ENCODE results near the gene DCLK2.

Gene DCLK2

GRCh38 chr4:150283689-150284088 is 205.4 kb downstream of the DCLK2 start:
- DNase-seq = no peak

GRCh38 chr4:150286656-150287055 is 208.4 kb downstream of the DCLK2 start:
- no peak for DNase-seq

- DNase-seq = no peak
Measured at GRCh38 chr4:150289198-150289597, 211.0 kb downstream of the DCLK2 start.

GRCh38 chr4:150289881-150290280 is 211.6 kb downstream of the DCLK2 start:
- no peak for DNase-seq

GRCh38 chr4:150297861-150298474 is 219.7 kb downstream of the DCLK2 start:
- DNase-seq = no peak

- no peak for DNase-seq
Measured at GRCh38 chr4:150299816-150300215, 221.6 kb downstream of the DCLK2 start.

- DNase-seq = no peak
Measured at GRCh38 chr4:150302553-150302952, 224.3 kb downstream of the DCLK2 start.

- no peak for DNase-seq
Measured at GRCh38 chr4:150305995-150306394, 227.8 kb downstream of the DCLK2 start.

GRCh38 chr4:150306719-150307118 is 228.5 kb downstream of the DCLK2 start:
- DNase-seq = no peak
